Measurements from ENCODE around the gene KLF12. TPM values are rescaled to one million over a fixed set of nuclear protein-coding genes. Genes with fewer than 3 reads are reported as not detected.

Gene KLF12
- total RNA-seq (2014; rRNA removed; shearing (Covaris generic)) = not detected in 2 replicates

GRCh38 chr13:74134221-74134776, at the start of gene KLF12:
KLF12 (minus strand) TSS chr13:74134404.
- in situ Hi-C loops (cut with HindIII; ENCODE audit: low sequenced_read_pairs) = no loop called here
- DNase-seq (ENCODE audit: low spot score) = peak; percentile 68

DNA sequence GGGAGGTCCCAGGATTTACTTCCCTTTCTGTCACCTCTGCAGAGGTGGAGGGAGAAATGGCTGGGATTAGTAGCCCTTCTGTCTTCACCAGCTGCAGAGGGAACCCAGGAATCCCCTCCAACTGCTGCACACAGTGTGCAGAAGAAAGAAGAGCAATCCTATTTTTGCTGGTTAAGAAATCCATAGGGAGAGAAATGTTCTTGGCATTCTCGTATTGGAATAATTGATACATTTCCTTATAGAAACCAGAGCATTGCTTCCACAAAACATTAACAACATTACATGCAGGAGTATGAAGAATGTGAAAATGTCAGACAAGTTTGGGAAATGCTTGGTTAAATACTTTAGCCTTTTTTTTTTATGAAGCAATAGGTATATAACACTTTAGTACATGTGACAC, 48.3 kb upstream of the KLF12 start:
- no peak for DNase-seq (ENCODE audit: low spot score)
- in situ Hi-C loops (cut with HindIII; ENCODE audit: low sequenced_read_pairs) = no loop called here

- DNase-seq (ENCODE audit: low spot score) = no peak
- in situ Hi-C loops (cut with HindIII; ENCODE audit: low sequenced_read_pairs) = no loop called here
Observed at GRCh38 chr13:74174810-74175209, 40.6 kb upstream of the KLF12 start.

DNA sequence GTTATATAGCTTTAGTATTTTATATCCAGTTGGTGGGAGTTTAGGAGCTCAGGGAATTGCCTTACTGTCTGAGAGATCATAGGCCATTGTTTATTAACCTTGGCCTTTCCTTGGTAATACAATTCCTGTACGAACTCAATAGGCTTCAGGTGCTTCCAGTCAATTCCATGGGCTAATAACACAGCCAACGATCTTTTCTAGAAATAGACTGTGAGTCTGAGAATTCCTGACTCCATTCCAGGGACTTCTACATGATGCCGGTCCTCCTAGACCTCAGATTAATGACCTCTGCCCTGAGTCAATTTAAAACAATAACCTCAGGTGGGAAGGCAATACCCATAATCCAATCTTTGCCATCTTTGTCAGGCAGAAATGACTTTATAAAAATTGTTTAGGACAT, 39.6 kb upstream of the KLF12 start:
- in situ Hi-C loops (cut with HindIII; ENCODE audit: low sequenced_read_pairs) = no loop called here

GRCh38 chr13:74171641-74172040, 37.4 kb upstream of the KLF12 start:
- in situ Hi-C loops (cut with HindIII; ENCODE audit: low sequenced_read_pairs) = no loop called here
- no peak for DNase-seq (ENCODE audit: low spot score)

More for the DNA sequence above, 39.6 kb upstream of the KLF12 start:
- no peak for DNase-seq (ENCODE audit: low spot score)

DNA sequence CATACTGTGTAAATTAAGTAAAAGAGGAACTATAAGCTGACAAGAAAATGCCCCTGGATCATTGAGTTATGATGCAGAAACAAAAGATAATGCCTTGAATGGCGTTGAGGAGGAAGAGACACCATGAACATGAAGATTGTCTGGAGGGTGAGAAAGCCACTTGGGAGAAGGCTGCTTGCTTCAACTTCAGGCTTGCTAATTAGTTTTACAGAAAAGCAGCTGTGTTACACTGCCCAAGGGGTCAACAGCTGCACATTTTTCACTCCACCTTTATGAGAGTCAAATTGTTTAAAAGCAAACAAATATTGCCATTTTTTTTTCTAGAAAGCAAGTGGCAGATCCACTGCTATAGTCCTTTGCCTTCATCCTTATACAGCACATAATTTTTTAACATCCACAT, 35.5 kb upstream of the KLF12 start:
- in situ Hi-C loops (cut with HindIII; ENCODE audit: low sequenced_read_pairs) = no loop called here
- no peak for DNase-seq (ENCODE audit: low spot score)

DNA sequence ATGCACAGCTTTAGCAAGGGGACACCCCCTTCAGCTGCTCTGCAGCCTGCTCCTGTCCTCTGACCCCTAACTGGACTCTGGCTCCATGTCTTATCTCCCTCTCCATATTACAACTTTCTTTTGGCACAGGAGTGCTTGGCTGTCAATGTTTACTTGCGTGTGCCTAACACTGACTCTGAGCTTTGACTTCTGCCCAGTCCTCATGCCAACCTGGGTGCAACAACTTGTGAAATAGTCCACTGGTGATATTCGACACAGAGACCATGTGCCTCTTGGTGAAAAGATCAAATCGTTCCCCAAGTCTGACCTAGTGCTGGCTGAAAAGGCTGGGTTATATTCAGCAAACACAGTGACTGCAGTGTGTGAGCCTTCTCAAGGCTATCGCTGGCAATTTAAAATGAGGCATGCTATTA, 34.1 kb upstream of the KLF12 start:
- in situ Hi-C loops (cut with HindIII; ENCODE audit: low sequenced_read_pairs) = no loop called here
- no peak for DNase-seq (ENCODE audit: low spot score)

- in situ Hi-C loops (cut with HindIII; ENCODE audit: low sequenced_read_pairs) = no loop called here
- no peak for DNase-seq (ENCODE audit: low spot score)
Observed at GRCh38 chr13:74166261-74167004, 32.2 kb upstream of the KLF12 start.

GRCh38 chr13:74162782-74163181, 28.6 kb upstream of the KLF12 start:
- in situ Hi-C loops (cut with HindIII; ENCODE audit: low sequenced_read_pairs) = no loop called here
- DNase-seq (ENCODE audit: low spot score) = no peak

DNA sequence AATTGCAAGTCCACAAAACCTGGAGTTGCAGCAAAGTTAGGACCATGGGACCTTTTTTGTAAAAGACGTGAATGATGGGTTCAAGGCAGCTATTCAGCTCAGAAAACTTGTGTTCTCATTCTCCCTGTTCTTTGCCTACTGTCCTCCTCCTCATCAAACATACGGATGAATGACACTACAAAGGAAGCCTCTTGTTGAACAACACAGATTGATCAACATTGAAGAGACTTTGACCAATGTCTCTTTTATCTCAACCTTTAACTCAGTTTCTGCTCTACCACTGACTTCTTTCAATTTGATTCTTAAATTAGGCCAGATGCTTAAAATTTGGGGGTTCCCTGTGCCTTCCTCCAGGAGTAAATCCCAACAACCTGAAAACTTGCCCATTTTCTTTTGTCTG, 27.9 kb upstream of the KLF12 start:
- in situ Hi-C loops (cut with HindIII; ENCODE audit: low sequenced_read_pairs) = no loop called here
- no peak for DNase-seq (ENCODE audit: low spot score)

DNA sequence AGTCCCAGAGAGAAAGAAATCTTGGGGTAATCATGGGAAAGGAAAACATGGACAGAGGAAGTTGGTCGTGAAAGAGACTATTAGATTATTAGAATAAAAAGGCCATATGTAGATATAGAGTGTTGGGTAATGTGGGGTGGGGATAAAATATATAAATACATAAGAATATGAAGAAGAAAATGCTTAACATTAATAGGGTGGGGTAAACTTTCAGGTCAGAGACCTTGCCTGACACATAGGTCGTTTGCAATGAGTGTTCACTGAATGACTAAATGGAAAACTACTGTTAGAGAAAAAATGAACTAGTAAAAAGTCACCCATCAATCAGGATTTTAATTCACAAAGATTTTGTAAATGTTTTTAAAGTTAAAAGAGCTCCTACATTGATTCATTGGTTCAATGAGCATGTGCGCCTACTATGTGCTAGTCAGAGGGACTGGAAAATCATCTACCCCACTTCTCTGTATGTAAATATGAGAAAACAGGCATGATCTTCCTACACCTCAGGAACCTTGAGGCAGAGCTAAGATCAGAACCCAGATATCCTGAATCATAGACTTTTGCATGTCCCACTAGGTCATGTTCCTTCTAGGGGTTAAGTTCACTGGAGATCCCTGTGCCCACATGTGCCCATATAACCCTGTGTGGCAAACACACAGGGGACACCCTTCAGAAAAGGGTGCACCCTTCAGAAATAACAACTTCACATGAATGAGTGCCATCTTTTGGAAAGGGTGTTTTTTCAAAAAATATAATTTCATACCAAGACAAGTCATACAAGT, 24.6 kb upstream of the KLF12 start:
- in situ Hi-C loops (cut with HindIII; ENCODE audit: low sequenced_read_pairs) = no loop called here
- DNase-seq (ENCODE audit: low spot score) = no peak

DNA sequence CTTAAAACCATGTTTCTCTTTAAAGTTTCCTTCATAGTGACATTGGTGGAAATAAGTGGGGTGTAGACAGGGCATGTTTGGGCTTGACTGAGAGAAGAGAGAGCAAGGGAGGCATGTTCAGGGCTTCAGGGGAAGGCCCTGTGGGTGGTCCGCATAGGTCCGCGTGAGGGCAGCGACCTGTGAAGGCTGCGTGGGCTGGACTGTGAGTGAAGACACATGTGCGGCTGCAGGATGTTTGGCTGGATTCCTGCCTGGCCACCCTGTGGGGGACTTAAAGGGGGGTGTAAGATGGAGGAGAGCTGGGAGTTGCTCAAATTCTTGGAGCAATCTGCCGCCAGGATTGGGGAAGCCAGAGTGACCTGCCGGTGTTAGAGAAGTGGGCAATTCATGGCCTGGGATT, 23.8 kb upstream of the KLF12 start:
- no peak for DNase-seq (ENCODE audit: low spot score)
- in situ Hi-C loops (cut with HindIII; ENCODE audit: low sequenced_read_pairs) = no loop called here

DNA sequence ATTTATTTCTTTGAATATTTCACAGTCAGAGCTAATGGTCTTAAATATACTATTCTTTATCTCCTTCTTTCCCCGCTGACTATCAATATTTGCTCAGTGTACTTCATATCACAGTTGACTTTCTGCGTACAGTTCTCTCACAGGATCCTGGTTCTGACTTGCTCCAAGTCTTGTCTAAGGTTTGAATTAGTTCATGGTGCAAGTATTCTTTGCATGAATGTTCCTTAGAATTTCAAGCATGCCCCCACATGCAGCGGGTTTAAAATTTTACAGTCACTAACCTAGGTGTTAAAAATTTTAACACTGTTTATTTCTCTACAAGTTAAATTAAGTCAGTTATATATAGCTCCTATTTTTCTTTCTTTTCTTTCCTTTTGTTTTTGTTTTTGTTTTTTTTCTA, 20.8 kb upstream of the KLF12 start:
- DNase-seq (ENCODE audit: low spot score) = no peak
- in situ Hi-C loops (cut with HindIII; ENCODE audit: low sequenced_read_pairs) = no loop called here

DNA sequence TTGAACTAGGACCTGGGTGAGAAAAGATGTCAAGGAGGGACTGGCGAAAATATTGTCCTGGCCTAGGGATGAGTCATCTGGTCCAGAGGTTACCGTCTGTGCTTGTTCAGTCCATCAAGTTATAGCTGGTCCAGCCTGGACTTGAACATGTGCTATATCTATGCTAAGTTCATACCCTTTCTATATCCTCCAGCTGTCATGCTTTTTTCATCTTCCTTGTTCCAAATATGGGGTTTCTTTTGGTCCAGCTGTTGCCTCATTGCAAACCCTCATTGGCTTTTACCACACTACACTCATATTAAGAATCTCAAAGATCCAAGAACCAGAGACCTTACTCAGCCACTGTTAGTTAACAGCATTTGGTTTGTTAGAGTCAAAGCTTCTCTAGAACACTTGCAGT, 19.1 kb upstream of the KLF12 start:
- DNase-seq (ENCODE audit: low spot score) = no peak
- in situ Hi-C loops (cut with HindIII; ENCODE audit: low sequenced_read_pairs) = no loop called here

DNA sequence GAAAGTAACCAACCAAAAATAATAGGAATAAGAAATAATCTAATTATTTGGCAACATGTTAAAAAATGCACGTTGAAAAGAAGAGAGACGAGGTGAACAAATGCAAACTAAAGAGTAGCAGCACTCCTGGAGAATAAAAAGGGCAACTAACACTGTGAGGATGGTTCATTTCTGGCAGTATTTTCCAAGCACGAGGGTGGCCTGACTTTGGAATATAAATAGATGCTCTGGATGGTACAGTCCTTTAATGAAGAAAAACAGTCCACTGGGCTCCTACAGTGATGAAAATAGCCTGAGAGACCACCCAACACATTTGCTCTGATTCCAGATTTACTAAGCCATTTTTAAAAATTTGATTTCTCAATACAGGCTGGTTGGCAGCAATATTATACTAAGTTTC, 17.7 kb upstream of the KLF12 start:
- in situ Hi-C loops (cut with HindIII; ENCODE audit: low sequenced_read_pairs) = no loop called here
- no peak for DNase-seq (ENCODE audit: low spot score)

DNA sequence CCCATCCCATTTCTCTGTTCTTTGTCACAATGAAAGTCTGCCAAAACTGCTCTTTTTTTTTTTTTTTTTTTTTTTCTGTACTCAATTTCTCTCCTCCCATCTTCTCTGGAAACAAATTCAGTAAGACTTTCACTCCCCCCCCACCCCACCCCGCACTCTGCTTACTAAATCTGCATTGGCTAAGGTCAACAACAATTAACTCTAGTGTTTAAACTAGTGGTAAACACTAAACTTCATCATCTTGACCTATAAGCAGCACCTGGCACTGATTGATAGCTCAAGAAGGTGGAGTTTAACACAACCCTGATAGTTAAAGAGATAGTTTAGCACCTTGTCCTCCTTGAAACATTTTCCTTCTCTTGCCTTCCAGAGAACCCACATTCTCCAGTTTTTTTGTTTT, 14.1 kb upstream of the KLF12 start:
- in situ Hi-C loops (cut with HindIII; ENCODE audit: low sequenced_read_pairs) = no loop called here

GRCh38 chr13:74145249-74145975, 11.2 kb upstream of the KLF12 start:
- in situ Hi-C loops (cut with HindIII; ENCODE audit: low sequenced_read_pairs) = no loop called here
- DNase-seq (ENCODE audit: low spot score) = peak; percentile 39

More for the DNA sequence above, 14.1 kb upstream of the KLF12 start:
- DNase-seq (ENCODE audit: low spot score) = no peak

GRCh38 chr13:74144269-74144668, 10.1 kb upstream of the KLF12 start:
- in situ Hi-C loops (cut with HindIII; ENCODE audit: low sequenced_read_pairs) = no loop called here
- no peak for DNase-seq (ENCODE audit: low spot score)

DNA sequence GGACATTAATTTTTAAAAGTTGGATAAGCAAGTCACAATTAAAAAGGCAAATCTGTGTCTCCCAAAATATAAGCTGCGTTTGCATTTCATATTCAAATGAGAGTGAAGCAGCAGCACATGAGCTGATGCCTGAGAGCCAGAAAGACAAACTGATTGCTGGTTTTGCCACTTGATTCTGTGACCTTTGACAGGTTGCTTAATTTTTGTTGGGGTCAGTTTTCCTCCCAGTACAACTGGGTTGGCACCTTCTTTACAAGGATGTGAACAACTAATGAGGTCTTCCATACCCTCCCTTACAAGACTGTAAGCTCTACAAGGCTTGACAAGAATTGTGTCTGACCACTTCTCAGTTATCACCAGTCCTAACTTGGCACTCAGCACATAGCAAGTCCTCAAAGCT, 8.1 kb upstream of the KLF12 start:
- in situ Hi-C loops (cut with HindIII; ENCODE audit: low sequenced_read_pairs) = no loop called here
- no peak for DNase-seq (ENCODE audit: low spot score)

- DNase-seq (ENCODE audit: low spot score) = no peak
- in situ Hi-C loops (cut with HindIII; ENCODE audit: low sequenced_read_pairs) = no loop called here
Observed at GRCh38 chr13:74138241-74138640, 4.0 kb upstream of the KLF12 start.

Data from G401 (cell line).